Activated T-helper 1 cell treated with anti-CD3 and anti-CD28 coated beads, Interleukin-12 subunit alpha, Interleukin-12 subunit beta, Interleukin-2, Interleukin-4 antibody, amounts not matched to agents 30 ng/mL and 10 ng/mL and 1 ng/mL, durations not matched to agents 14 hours and 24 hours and 36 hours (primary cell): ENCODE measurements around the gene KCTD15. TPM values are rescaled to one million over a fixed set of nuclear protein-coding genes. Genes with fewer than 3 reads are reported as not detected.
"Not testable (repeated sequence)": the region's sequence is repeated elsewhere in the genome, so short reads cannot be mapped to it uniquely, and the experiment has no call there.

Source experiments
- DNase-seq: peaks from one replicate; pipeline ENCODE4 v3.0.0; 2021; ENCODE audit warnings: low spot score
- H3K27ac Mint-ChIP-seq: one replicate; pipeline ENCODE4 v1.8.0; 2021; ENCODE audit warnings: mild to moderate bottlenecking, mixed read lengths
- H3K27me3 Mint-ChIP-seq: one replicate; pipeline ENCODE4 v1.8.0; 2022; ENCODE audit warnings: mild to moderate bottlenecking, moderate library complexity, mixed read lengths; ENCODE audit not compliant: insufficient read depth
- H3K36me3 Mint-ChIP-seq: one replicate; pipeline ENCODE4 v1.8.0; 2021; ENCODE audit warnings: low read depth, mixed read lengths
- H3K4me1 Mint-ChIP-seq: one replicate; pipeline ENCODE4 v1.8.0; 2021; ENCODE audit warnings: low read depth, mixed read lengths
- H3K4me3 Mint-ChIP-seq: one replicate; pipeline ENCODE4 v1.8.0; 2021; ENCODE audit warnings: mild to moderate bottlenecking, moderate library complexity, mixed read lengths
- H3K9me3 Mint-ChIP-seq: one replicate; pipeline ENCODE4 v1.8.0; 2021; ENCODE audit warnings: mixed read lengths
- intact Hi-C: fragments of 100-400 bp; cut with micrococcal nuclease; formaldehyde crosslinking; loops from one replicate; pipeline ENCODE4 v1.15.1; 2024
- total RNA-seq: library from RNA; stranded (reverse); gene quantifications from 2 replicates; pipeline ENCODE4 v1.2.3, GENCODE V29; 2022

The KCTD15 gene
- total RNA-seq, 1 donor from 2014 or later = 12.6 TPM

- H3K27ac Mint-ChIP-seq = no peak overlapping the region
- H3K9me3 Mint-ChIP-seq = no peaks in the 10 kb centered on the region
- H3K4me1 Mint-ChIP-seq = peaks cover 20% of the 10 kb centered on the region
- no peak for DNase-seq
- peaks cover 6% of the 10 kb centered on the region for H3K27me3 Mint-ChIP-seq
- intact Hi-C loops = no loop called here
- no peaks in the 10 kb centered on the region for H3K36me3 Mint-ChIP-seq
- H3K4me3 Mint-ChIP-seq = peak overlapping the region; percentile 19
Observed at GRCh38 chr19:33818411-33818810, 21.7 kb downstream of the KCTD15 start.

DNA sequence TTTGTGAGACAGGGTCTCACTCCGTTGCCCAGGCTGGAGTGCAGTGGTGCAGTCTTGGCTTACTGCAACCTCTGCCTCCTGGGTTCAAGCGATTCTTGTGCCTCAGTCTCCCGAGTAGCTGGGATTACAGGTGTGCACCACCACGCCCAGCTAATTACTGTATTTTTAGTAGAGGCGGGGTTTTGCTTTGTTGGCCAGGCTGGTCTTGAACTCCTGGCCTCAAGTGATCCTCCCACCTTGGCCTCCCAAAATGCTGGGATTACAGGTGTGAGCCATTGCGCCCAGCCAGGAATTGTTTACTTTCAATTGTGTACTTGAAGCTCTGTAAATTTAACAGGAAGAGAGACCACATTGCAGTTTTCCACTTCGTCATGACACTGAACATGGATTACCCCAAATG is 22.4 kb downstream of the KCTD15 start:
- DNase-seq, H3K9me3 Mint-ChIP-seq, intact Hi-C loops, H3K27me3 Mint-ChIP-seq, H3K36me3 Mint-ChIP-seq: not testable (repeated sequence)
- H3K4me1 Mint-ChIP-seq = peaks cover 20% of the 10 kb centered on the region
- peak overlapping the region; percentile 59 for H3K27ac Mint-ChIP-seq
- H3K4me3 Mint-ChIP-seq = peak overlapping the region; percentile 72

DNA sequence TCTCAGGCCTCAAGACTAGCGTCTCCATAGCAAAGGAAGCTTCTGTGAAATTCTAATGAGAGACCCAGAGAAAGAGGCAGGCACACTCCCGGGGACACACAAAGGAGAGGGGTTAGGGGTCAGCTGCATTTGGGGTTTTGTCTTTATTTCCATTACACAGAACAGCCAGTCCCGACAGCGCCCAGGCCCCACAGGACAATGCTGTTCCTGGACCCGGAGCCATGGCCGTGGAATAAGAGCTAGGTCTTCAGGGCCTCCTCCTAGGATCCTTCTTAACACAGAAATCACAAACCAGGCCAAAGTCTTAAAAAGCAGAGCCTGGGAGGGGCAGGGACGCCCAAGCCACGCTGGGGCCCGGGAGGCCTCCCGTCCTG is 22.8 kb downstream of the KCTD15 start:
- Mint-ChIP-seq H3K9me3 (no peaks in the 10 kb centered on the region), H3K27ac (peak overlapping the region; percentile 59), H3K4me1 (peaks cover 20% of the 10 kb centered on the region), H3K27me3 (peaks cover 6% of the 10 kb centered on the region), H3K36me3 (no peaks in the 10 kb centered on the region), H3K4me3 (peak overlapping the region; percentile 72)
- intact Hi-C loops = no loop called here
- DNase-seq = no peak

- Mint-ChIP-seq H3K4me1 (peaks cover 20% of the 10 kb centered on the region), H3K9me3 (no peaks in the 10 kb centered on the region), H3K27me3 (peaks cover 4% of the 10 kb centered on the region), H3K27ac (peak overlapping the region; percentile 79), H3K36me3 (no peaks in the 10 kb centered on the region), H3K4me3 (peak overlapping the region; percentile 80)
- intact Hi-C loops = loop anchor here (1.0 to 5.0 kb wide), 2 partner anchors 25 to 38 kb away; no protein-coding TSS in a partner anchor
- DNase-seq = peak; percentile 62
Observed at GRCh38 chr19:33819880-33820781, 23.5 kb downstream of the KCTD15 start.

- DNase-seq = no peak
- Mint-ChIP-seq H3K36me3 (no peaks in the 10 kb centered on the region), H3K9me3 (no peaks in the 10 kb centered on the region), H3K4me1 (peaks cover 20% of the 10 kb centered on the region), H3K27ac (no peak overlapping the region), H3K4me3 (peak overlapping the region; percentile 51), H3K27me3 (peaks cover 4% of the 10 kb centered on the region)
- intact Hi-C loops = loop anchor here (5.0 kb wide), 1 partner anchor 40 kb away; no protein-coding TSS in a partner anchor
Observed at GRCh38 chr19:33821871-33822270, 25.2 kb downstream of the KCTD15 start.

DNA sequence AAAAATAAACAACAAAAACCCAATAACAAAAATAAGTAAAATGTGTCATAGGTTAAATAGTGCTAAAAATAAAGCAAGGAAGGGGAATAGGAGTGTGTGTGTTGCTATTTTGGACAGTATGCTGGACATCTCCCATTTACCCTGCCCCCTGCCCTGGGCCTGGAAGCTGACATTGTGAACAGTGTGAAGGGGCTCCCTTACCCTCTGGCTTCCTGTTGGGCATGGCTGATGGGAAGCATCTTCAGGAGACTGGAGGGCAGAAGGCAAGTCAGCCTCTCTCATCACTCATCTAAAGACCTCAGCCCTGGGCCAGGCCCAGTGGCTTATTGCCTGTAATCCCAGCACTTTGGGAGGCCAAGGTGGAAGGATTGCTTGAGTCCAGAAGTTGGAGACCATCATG is 26.7 kb downstream of the KCTD15 start:
- no peak for DNase-seq
- Mint-ChIP-seq H3K27ac (no peak overlapping the region), H3K36me3 (no peaks in the 10 kb centered on the region), H3K9me3 (no peaks in the 10 kb centered on the region), H3K4me1 (peaks cover 20% of the 10 kb centered on the region), H3K27me3 (peaks cover 4% of the 10 kb centered on the region), H3K4me3 (no peak overlapping the region)
- intact Hi-C loops = loop anchor here (5.0 kb wide), 1 partner anchor 41 kb away; no protein-coding TSS in a partner anchor

GRCh38 chr19:33825556-33825955 is 28.9 kb downstream of the KCTD15 start:
- Mint-ChIP-seq H3K27me3 (peaks cover 4% of the 10 kb centered on the region), H3K4me3 (no peak overlapping the region)

GRCh38 chr19:33826521-33826920 is 29.9 kb downstream of the KCTD15 start:
- DNase-seq = no peak
- Mint-ChIP-seq H3K27me3 (peaks cover 4% of the 10 kb centered on the region), H3K4me1 (peaks cover 13% of the 10 kb centered on the region)

More at GRCh38 chr19:33825556-33825955, 28.9 kb downstream of the KCTD15 start:
- H3K4me1 Mint-ChIP-seq = peaks cover 14% of the 10 kb centered on the region
- H3K36me3 Mint-ChIP-seq = no peaks in the 10 kb centered on the region
- H3K9me3 Mint-ChIP-seq = no peaks in the 10 kb centered on the region
- no peak overlapping the region for H3K27ac Mint-ChIP-seq
- intact Hi-C loops = no loop called here
- DNase-seq = no peak

GRCh38 chr19:33828266-33829075 is 31.8 kb downstream of the KCTD15 start:
- Mint-ChIP-seq H3K4me1 (no peaks in the 10 kb centered on the region), H3K27ac (no peak overlapping the region)
- intact Hi-C loops = no loop called here

More at GRCh38 chr19:33826521-33826920, 29.9 kb downstream of the KCTD15 start:
- H3K36me3 Mint-ChIP-seq = no peaks in the 10 kb centered on the region
- intact Hi-C loops = no loop called here
- H3K4me3 Mint-ChIP-seq = no peak overlapping the region
- no peaks in the 10 kb centered on the region for H3K9me3 Mint-ChIP-seq
- H3K27ac Mint-ChIP-seq = no peak overlapping the region

DNA sequence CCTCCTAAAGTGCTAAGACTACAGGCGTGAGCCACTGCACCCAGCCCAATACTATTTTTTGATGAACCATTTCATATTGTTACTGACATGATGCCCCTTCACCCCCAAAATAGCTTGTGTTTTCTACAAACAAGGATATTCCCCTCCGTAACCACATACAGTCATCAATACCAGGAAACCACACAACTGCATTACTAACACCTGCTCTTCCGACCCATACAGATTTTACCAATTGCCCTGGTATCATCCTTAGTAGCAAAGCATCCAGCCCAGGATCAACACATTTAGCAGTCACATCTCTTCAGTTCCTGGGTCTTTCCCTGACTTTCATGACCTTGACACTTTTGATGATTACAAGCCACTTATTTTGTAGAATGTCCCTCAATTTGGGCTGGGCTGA is 33.6 kb downstream of the KCTD15 start:
- H3K27me3 Mint-ChIP-seq = no peaks in the 10 kb centered on the region
- H3K9me3 Mint-ChIP-seq = no peaks in the 10 kb centered on the region
- no peak overlapping the region for H3K4me3 Mint-ChIP-seq
- no peak overlapping the region for H3K27ac Mint-ChIP-seq
- H3K36me3 Mint-ChIP-seq = no peaks in the 10 kb centered on the region
- intact Hi-C loops = no loop called here
- no peak for DNase-seq
- H3K4me1 Mint-ChIP-seq = no peaks in the 10 kb centered on the region

More at GRCh38 chr19:33828266-33829075, 31.8 kb downstream of the KCTD15 start:
- no peaks in the 10 kb centered on the region for H3K27me3 Mint-ChIP-seq
- H3K9me3 Mint-ChIP-seq = no peaks in the 10 kb centered on the region
- no peak for DNase-seq
- no peak overlapping the region for H3K4me3 Mint-ChIP-seq
- no peaks in the 10 kb centered on the region for H3K36me3 Mint-ChIP-seq

GRCh38 chr19:33831825-33832224 is 35.2 kb downstream of the KCTD15 start:
- Mint-ChIP-seq H3K27me3 (peaks cover 5% of the 10 kb centered on the region), H3K27ac (no peak overlapping the region), H3K4me3 (no peak overlapping the region), H3K4me1 (no peaks in the 10 kb centered on the region), H3K36me3 (no peaks in the 10 kb centered on the region), H3K9me3 (no peaks in the 10 kb centered on the region)
- DNase-seq = no peak
- intact Hi-C loops = no loop called here

GRCh38 chr19:33832633-33833032 is 36.0 kb downstream of the KCTD15 start:
- peaks cover 10% of the 10 kb centered on the region for H3K27me3 Mint-ChIP-seq
- intact Hi-C loops = no loop called here

DNA sequence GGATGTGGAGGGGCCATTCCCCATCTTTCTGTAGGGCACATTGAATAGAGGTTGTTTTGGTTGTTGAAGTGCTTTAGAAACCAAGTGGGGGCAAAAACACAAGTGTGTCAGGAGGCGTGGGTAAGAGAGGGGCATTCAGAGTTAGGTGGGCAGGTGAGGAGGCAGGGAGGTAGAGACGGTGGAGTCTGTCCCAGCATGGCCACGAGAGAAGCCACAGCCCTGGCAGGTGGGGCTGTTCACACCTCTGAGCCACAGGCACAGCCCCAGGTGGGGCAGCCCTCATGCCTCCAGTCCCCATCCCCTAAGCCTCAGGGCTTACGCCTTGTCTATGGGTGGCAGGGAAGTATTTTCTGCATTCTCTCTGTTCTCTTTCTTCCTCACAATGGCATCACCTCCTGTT is 43.7 kb downstream of the KCTD15 start:
- H3K27ac Mint-ChIP-seq = no peak overlapping the region
- no peaks in the 10 kb centered on the region for H3K36me3 Mint-ChIP-seq
- no peak overlapping the region for H3K4me3 Mint-ChIP-seq
- DNase-seq = no peak
- no peaks in the 10 kb centered on the region for H3K4me1 Mint-ChIP-seq
- intact Hi-C loops = no loop called here
- peaks cover 27% of the 10 kb centered on the region for H3K27me3 Mint-ChIP-seq
- no peaks in the 10 kb centered on the region for H3K9me3 Mint-ChIP-seq

More at GRCh38 chr19:33832633-33833032, 36.0 kb downstream of the KCTD15 start:
- Mint-ChIP-seq H3K4me3 (no peak overlapping the region), H3K27ac (no peak overlapping the region), H3K4me1 (no peaks in the 10 kb centered on the region), H3K36me3 (no peaks in the 10 kb centered on the region), H3K9me3 (no peaks in the 10 kb centered on the region)
- DNase-seq = no peak
